GM18502 (cell line): ENCODE measurements around the gene SLC10A7.

Experiments
- ATAC-seq: cut with Tn5 transposase; IDR thresholded peaks from one replicate; pipeline ENCODE4 v1.9.1; 2021; ENCODE audit warnings: mild to moderate bottlenecking; ENCODE audit not compliant: unreplicated experiment, poor library complexity

The SLC10A7 gene

DNA sequence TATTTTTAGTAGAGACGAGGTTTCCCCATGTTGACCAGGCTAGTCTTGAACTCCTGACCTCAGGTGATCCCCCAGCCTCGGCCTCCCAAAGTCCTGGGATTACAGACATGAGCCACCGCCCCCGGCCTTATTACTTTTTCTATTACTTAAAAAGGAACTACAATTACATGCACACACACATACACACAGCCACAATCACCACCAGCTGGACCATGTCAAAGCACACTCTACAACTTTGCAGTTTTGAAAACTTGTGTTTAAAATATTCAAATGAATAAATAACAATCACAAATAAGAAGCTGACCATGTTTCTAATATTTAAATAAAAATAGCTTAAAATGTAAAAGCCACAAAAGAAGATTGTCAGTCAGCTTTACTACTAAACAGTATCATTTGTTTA lies 23.4 kb downstream of the SLC10A7 start:
- ATAC-seq, result no peak

DNA sequence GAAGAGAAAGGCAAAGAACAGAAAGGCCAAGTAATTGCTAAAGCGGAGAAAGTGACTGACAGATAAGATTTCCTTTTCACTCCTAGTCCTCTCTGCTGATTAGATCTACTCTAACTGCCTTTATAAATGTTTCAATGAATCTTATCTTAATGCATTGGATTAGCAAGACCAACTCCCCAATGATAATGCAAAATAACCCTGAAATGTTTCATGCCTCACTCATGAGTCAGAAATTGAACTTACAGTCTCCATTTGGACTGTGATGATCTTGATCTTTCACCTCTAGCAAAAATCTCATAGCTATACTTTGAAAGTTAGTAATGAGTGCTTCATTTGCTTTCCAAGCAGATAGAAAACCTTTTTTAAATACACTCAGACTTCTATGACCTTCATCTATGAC lies 26.5 kb downstream of the SLC10A7 start:
- ATAC-seq, result no peak

DNA sequence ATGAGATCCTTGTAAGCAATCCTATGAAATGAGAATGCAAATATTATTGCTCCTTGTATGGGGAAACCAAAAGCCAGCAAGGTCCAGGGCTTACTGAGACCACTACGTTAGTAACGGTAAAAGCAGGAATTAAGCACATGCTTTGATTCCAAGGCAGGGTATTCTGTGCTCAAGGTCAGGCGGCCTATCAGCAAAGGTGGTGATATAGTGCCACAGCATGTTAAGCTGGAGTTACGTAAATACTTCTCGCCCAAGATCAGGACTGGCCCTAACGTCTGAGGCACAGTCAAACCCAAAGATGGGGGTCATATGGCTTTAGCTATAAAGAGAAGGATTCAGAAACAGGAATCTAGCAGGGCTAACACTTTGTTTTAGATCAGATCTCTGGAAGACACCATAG lies 27.6 kb downstream of the SLC10A7 start:
- no peak for ATAC-seq

DNA sequence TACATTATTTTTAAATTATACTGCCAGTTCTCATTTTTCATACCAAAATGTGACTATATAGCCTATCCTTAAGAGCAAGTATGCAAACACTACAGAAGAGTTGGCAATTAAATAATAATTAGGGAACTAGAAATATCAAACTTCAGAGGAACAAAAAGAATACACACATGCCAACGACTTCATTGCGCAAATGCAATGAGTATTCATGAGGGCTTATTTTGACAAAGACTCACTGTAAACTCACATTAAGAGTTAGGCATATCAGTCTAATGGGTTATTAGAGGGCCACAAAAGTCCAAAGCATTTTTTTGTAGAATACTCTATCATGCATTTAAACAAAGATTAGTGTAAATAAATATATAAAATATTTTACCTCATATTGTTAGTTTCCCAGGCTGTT lies 31.6 kb downstream of the SLC10A7 start:
- ATAC-seq, result no peak

DNA sequence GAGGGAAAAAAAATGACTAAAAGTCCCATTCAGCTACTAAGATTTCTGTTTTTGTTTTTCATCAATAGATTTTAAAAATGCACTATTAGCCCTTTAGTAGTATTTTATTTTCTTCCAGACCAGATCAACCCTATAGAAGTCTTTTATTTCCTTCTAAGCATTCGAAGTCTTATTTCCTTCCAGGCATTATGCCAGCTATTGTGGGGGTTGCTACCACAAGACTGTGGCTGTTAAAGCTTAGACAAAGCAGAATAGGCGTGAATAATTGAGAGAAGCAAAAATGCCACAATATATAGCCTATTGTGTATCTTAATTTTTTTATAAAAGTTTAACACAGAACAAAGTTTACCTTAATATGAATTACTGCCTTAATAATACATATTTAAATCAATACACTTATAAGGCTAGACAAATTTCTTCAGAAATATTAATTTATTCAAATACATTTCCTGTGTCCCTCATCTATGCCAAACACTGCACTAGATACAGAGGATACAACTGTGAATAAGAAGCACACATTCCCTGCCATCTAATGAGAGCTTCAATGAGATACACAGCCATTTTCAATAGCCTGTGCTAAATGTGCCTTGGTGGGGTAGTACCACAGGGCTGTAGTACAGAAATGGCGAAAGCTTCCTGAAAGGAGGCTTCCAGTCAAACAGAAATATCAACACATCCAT lies 33.1 kb downstream of the SLC10A7 start:
- ATAC-seq, result no peak

DNA sequence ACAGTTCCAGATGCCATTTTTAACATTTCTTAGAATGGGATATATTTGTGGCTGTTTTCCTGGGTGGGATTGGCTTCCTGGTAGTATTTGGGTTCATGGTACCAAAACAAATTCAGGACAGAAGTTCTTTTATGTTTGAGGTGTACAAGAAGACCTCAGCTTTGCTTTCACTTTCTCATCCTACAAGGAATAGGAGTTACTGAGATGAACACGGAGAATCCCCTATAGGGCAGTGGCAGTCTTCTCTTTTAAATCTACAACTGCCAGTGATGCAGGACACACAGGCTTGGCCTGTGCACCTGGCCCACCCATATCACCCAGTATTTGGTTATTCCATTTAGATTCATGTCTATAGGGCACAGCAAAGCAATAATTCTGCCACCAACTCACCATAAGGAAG lies 35.2 kb downstream of the SLC10A7 start:
- peak; percentile 85 for ATAC-seq

DNA sequence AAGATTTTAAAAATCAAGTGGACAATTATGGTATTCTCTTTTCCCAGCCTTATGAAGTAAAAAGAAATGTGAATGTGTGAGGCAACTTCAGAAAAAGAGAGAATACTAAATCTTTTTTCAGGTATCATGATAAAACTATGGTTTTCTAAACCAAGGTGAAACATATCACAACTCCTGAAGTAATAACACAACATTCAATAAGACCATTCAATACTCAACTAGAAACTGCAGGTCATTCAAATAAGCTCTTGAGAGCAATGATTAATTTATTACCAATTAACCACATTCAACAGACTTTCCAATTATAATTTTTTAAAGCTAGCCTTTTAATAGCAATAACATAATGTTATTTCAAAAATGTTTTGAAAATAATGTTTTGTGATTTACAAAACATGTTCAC lies 35.8 kb downstream of the SLC10A7 start:
- ATAC-seq, result peak; percentile 49

DNA sequence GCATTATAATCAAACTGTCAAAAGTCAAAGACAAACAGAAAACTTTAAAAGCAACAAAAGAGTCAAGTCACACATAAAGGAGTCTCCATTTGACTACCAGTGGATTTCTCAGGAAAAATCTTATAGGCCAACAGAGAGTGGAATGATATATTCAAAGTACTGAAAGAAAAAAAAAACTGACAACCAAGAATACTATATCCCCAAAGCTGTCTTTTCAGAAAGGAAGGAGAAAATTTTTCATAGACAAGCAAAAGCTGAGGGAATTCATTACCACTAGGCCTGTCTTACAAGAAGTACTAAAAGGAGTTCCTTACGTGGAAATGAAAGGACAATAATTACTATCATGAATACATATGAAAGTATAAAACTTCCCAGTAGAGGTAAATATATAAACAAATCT lies 39.0 kb downstream of the SLC10A7 start:
- no peak for ATAC-seq

DNA sequence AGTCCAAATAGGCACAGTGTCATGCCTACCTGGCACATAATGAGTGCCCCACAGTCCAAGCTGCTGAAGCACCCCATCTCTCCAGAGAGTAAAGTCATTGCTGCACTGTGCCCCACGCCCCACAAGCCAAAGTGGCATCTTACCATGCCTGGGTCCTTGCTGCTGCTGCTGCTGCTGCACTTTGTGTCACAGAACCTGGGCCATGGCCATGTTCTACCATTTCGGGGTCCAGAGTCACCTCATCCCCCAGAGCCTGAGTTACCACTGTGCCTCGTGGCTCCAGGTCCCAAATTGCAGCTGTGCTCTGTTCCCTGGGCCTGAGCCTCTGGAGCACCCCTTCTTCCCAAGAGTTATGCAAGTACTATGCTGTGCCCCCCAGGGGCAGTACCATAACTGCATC lies 40.5 kb downstream of the SLC10A7 start:
- ATAC-seq, result no peak

DNA sequence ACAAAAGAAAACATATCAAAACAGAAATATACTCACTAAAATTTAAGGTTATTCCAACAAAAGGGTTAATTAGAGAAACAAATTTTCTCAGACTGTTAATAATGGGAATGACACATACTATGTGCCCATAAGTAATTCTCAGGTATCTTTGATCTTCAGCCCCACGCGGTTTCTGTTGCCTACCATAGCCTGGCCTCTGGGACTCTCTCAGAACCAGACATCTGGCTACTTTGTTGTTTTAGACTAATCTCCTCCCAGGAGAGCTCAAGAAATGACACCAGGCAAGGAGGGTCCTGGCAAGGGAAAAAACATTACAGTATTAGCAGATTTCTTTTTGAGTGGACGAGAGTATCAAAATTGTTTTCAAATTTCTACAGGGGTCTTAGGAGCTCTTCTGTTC lies 43.7 kb downstream of the SLC10A7 start:
- ATAC-seq, result no peak

DNA sequence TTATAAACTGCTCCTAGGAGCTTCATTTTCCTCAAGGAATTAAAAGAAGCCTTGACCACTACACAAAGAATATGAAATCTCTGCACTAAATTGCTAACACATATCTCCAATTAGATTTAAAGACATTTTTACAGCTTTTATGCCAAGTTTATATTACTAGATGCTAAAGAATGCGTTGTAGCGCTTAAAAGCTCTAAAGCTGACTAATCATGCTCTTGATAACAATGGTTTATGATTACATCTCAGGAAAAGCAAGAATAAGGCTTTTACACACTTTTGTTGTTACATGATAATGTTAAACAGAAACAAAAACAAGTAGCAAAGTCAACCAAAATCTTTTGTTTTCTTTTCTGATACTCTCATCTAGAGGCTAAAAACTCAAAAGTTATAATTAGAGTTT lies 44.7 kb downstream of the SLC10A7 start:
- ATAC-seq, result no peak

DNA sequence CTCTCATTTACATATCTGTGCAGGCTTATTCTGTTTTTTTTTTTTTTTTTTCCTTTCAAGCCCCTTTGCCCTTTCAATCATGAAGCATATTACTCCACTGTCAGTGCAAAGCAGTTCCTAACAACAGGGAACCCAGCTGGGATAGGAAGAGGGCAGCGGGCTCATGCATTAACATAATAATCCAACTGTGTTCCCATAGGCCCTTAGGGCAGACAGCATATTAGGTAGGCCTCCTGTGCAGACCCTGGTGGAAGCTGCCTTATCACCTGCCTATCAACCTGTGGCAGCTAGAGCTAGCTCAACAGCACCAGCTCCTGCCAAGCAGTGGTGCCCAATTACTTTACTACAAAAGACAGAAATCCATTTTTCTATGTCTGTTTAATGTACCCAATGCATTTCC lies 49.3 kb downstream of the SLC10A7 start:
- no peak for ATAC-seq

DNA sequence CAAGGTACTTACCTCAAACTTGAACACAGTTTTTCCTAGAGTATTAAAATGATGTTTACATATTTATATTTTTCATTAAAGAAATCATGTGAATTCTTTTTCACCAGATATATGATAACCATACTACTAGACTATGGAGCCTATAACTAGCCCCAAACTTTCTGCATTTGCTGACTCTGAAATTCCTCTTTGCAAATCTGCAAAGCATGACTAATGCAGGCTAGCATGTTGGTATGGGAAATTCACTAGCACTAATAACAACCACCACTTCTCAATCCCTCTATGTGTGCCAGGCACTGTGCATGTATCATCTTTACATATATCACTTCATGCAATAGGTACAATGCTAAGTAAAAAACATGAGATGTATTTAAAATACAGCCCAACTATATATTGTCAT lies 51.1 kb downstream of the SLC10A7 start:
- ATAC-seq, result no peak

DNA sequence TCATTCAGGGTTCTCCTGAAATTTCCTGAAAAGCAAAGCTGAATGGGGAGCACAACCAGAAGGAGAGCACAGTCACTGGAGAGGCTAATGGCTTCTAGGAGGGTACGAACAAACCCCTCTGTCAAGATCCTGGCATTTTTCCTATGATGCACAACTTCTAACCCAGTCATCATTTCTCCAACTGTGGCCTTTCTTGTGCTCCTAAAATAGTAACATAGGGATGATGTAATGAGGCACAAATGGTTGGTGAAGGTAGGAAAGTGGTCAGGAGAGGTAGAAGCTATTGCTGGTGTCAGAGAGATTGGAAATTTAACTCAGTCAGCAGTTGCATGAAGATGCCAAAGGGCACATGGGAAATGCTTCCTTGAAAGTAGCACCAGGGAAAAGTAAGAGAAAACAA lies 52.7 kb downstream of the SLC10A7 start:
- no peak for ATAC-seq

DNA sequence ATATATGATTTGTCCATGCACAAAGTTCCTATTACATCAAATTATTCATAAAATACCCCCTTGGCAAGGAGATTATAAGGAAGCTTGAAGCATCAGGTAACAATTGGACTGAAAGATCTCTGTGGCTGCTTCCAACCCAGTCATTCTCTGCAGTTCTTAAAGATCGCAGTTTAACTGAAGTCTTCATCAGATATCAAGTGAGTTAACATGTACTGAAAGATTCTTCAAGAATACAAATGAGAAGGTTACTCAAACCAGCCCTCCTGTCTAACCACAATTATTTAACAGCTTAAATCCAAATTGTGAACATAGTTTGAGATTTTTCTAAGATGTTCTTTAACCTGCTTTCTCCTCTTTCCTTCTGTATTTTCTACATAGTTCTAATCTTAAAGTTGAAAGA lies 56.1 kb downstream of the SLC10A7 start:
- ATAC-seq, result peak; percentile 63

DNA sequence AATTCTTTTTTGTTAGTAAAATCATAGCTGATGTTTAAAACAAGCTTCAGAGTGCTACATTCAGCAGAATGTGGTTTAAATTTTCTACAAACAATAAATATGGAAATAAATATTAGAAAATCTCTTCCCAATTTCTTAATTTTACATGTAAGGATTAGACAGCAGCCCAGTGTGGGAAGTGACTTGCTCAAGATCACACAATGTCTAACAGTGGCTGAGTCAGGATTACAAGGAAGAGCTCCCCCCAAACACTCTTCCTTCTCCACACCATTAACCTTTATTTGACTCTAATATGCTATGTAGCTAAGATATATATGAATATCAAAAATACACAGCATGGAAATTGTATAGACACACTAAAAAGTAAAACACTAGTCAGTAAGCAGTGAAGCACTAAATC lies 59.5 kb downstream of the SLC10A7 start:
- no peak for ATAC-seq

DNA sequence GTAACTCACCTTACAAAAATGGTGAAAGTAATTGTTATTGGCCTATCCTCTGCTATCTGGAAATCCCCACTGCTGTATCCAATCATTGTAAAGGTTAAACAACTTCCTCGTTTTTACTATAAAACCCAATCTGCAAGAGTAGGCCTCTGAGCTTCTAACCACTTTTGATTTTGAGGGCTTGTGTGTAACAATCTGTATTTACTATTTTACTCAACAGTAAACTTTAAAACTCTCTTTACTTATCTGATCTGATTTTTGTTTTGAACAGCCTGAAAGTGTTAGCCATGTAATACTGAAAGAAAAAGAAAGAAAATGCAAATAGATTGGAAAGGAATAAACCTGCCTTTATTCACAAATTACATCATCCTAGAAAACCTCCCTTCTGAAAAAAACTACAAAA lies 63.1 kb downstream of the SLC10A7 start:
- peak; percentile 96 for ATAC-seq

DNA sequence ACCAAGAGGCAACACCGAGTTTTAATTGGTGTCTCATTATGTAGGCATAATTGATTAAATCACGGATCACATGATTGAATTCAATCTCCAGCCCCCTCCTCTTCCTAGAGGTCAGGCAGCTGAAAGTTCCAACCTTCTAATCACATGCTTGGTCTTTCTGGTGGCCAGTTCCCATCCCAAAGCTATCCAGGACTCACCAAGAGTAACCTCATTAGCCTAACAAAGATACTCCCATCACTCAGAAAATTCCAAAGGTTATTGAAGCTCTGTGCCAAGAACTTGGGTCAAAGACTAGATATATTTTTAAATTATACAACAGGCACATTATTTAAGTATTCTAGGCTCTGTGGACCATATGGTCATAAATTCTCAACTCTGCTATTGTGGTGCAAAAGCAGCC lies 65.1 kb downstream of the SLC10A7 start:
- ATAC-seq, result no peak

DNA sequence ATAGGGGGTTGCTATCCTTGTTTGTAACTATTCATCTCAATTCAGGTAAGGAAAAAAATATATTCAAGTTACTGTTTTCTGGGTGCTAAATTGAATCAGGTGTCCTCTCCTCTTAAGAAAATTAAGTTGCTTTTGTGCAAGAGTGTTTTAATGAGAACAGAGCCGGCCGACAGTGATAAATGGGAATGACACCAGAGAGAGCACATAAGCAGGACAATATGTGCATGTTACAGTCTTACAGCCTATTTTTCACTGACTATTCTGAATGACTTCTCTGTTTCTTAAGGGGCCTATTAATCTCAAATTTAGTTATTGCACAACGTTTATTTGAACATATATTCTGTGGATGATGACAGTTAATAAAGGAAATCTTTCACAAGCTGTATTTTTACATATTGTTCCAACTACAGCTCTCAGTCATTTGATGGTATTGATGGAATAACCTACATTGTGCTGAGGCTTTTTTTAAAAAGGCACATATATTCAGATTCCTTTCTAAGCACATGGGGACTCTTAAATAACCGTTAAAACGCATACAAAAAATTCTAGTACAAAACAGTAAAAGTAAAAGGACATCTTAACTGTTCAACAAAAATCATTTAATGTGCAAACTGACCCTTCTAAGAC lies 68.4 kb downstream of the SLC10A7 start:
- ATAC-seq, result no peak

DNA sequence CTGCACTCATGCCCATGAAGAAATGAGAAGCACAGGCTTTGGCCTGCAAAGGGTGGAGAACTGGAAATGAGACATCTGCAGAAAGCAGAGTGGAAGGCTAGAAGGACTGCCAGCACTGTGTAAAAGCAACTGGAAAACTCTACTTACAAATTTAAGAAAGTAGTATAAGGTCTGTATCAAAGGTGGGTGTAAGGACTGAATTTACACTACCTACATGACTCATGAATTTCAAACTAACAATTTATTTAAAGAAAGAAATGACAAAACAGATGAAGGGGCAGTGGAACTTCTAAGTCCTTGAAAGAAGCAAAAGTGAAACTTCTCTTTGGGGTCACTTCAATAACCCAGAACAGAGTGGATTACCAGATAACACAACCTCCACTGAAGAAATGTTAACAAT lies 71.2 kb downstream of the SLC10A7 start:
- ATAC-seq, result peak; percentile 86

DNA sequence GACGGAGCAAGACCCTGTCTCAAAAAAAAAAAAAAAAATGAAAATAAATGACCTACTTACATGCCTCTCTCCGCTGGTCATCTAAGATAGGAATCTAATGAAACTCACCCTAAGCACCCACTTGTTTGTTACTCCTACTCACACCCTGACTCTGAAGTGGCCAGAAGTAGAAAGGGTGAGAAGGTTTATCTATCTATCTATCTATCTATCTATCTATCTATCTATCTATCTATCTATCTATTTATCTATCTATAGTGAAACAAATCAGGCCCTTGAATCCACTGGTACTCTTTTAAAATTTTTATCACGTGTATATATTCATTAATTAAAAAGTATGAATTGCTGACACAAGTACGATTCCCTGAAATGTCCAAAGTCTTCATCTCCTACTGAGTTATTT lies 75.2 kb downstream of the SLC10A7 start:
- no peak for ATAC-seq
